Sigmoid colon (tissue), 4 donors: ENCODE data around the gene FAM149B1.

Experiments used
- CTCF ChIP-seq, 4 experiments: fragments of 450-650 bp in 3 of 4; fragments of 200-600 bp in 1 of 4; IDR thresholded peaks; one replicate each; pipeline ENCODE4 v1.5.1; 2016 to 2019; ENCODE audit warnings: antibody characterized with exemption in 4 of 4, mild to moderate bottlenecking in 3 of 4, moderate library complexity in 2 of 4
- EP300 ChIP-seq, 4 donors: sonication (generic); formaldehyde crosslinking; IDR thresholded peaks; one replicate each; pipeline ENCODE4 v1.6.1; 2017; ENCODE audit warnings: antibody characterized with exemption in 4 of 4
- POLR2A ChIP-seq, 2 donors: fragments of 450-650 bp; IDR thresholded peaks; one replicate each; pipeline ENCODE4 v1.6.1; 2016; ENCODE audit warnings: antibody characterized with exemption in 2 of 2, mild to moderate bottlenecking in 2 of 2, moderate library complexity in 2 of 2
- POLR2AphosphoS5 ChIP-seq, 4 donors: sonication (generic); formaldehyde crosslinking; IDR thresholded peaks; one replicate each; pipeline ENCODE4 v1.6.1; 2017; ENCODE audit warnings: antibody characterized with exemption in 4 of 4

- peak in 1 of 4 experiments; percentile 9 for TF ChIP-seq CTCF (IDR thresholded peaks at IDR 0.05)
- TF ChIP-seq POLR2AphosphoS5 (IDR thresholded peaks at IDR 0.05): peak; percentile 98 to 99 (median 99)
- TF ChIP-seq EP300 (IDR thresholded peaks at IDR 0.05): peak in 1 of 4 donors; percentile 87
- peak; percentile 93 to 94 for TF ChIP-seq POLR2A (IDR thresholded peaks at IDR 0.05)
These were observed at the start of gene FAM149B1, which contains the start of gene ECD for GRCh38 chr10:73167783-73168464.
